Glomerular endothelial cell (primary cell): ENCODE results near the gene SSNA1. TPM values are rescaled to one million over a fixed set of nuclear protein-coding genes. Genes with fewer than 3 reads are reported as not detected.
"Not testable (repeated sequence)": the region's sequence is repeated elsewhere in the genome, so short reads cannot be mapped to it uniquely, and the experiment has no call there.

ENCODE experiments used
- DNase-seq: peaks from one replicate; pipeline ENCODE4 v3.0.0-alpha.2; 2011; ENCODE audit warnings: low read depth, low spot score; ENCODE audit errors: extremely low read depth
- total RNA-seq: library from RNA; depleted of rRNA; stranded (reverse); fragments of >200 nt; gene quantifications from 2 replicates; pipeline ENCODE4 v1.2.3, GENCODE V29; 2015

SSNA1 gene
- total RNA-seq, 1 donor from 2014 or later = 109 TPM

DNA sequence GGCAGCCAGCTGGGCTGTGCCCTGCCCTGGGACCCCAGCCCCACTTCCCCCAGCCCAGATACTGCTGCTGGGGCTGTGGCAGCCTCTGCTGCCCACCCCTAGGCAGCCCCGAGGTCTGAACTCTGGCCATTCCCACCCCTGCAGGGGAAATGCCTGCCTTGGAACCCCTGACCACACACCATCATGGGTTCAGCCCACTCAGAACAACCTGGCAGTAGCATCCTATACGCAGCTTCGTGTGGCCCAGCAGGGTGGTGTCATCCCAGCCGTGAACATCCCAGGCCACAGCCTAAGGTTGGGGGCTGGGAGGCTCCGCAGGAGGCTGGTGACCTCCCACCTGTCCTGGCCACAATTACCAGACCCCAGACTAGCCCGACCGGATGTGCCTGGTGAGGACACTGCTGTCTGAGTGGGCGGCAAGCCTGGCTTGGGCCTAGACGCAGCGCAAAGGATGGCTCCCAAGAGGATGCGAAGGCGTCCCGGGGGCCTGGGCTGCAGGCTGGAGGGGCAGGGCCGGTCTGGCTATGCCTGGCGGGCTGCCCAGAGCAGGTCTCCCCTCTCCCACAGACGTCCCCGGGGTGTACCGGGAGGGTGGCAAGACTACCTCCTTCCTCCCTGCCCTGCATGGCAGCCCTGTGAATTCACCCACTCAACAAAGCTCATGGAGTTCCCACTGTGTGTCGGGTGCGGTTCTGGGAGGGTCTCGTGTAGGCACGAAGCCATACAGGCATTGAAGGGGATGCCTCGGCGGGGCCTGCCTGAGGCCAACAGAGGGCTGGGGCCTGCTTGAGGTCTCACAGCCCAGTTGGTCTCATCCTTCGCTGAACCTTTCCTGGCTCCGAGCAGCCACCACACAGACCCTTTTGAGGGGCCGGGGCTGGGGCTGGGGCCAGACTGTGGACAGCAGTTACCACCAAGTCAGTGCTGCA is 40.8 kb downstream of the SSNA1 start:
- no peak for DNase-seq

DNA sequence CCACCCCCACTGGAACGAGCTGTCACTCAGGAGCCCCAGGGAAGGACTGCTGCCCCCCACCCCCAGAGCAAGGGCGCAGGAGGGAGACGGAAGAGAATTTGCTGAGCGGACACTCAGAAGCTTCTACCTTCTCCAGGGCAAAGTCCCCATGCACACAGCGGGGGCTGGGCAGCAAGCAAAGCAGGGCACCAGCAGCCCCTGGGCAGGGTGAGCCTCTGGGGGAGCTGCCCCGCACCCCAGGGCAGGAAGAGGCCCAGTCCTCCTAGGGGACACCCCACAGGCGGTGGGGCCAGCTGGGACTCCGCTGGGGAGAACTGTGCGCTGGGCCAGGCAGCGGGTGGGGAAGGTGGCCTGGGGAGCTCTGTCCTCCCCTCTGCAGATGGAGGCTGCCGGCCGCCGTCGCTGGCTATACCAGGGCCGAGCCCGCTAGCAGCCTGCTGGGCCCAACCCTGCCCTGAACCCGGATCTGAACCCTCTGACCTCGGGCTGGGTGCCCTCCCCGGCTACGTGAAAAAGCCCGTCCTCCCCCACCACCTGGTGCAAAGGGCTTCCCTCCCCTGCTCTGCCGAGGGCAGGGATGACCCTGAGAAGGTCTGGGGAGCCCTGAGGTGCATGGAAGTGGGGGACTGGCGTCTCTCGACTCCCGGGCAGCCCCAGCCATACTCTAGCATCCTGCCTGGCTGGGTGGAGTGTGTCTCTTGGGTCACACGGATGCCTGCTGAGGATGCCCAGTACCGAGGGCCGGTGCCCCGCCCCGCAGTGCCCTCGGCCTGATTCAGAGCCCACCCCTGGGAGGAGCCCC is 41.6 kb downstream of the SSNA1 start:
- DNase-seq = no peak

DNA sequence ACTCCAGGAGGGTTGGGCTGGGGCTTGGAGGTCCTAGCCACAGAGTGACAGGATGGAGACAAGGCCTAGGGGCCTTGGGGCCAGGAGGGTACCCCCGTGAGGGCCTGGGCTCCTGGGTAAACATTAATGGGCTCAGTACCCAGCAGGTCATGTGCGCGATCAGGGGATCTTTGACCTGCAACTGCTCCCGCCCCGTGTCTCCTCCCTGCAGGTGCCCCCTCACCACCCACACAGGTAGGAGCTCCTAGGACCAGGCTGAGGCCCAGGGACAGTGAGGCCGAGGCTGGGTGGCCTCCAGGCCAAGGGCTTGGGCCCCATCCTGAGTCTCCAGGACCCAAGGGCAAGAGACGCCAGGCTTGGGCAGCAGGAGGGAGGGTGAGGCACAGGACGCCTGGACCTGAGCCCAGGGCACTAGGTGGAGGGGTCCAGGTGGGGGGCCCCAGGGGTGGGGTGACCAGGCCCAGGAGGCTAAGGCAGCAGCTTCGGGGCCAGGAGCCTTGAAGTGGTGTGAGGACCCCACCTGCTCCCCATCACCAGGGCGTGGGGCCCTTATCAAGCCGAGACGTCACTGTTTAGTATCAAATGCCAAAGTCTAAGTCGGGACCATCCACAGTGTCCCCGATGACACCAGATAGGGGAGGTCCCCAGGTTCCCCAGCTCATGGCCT is 42.4 kb downstream of the SSNA1 start, which contains the start of gene SLC34A3:
Gene SLC34A3 (plus strand): TSS at position 197 of the 667 bp plus-strand sequence. CDS start 802 bp downstream, outside the sequence.
- DNase-seq = no peak

DNA sequence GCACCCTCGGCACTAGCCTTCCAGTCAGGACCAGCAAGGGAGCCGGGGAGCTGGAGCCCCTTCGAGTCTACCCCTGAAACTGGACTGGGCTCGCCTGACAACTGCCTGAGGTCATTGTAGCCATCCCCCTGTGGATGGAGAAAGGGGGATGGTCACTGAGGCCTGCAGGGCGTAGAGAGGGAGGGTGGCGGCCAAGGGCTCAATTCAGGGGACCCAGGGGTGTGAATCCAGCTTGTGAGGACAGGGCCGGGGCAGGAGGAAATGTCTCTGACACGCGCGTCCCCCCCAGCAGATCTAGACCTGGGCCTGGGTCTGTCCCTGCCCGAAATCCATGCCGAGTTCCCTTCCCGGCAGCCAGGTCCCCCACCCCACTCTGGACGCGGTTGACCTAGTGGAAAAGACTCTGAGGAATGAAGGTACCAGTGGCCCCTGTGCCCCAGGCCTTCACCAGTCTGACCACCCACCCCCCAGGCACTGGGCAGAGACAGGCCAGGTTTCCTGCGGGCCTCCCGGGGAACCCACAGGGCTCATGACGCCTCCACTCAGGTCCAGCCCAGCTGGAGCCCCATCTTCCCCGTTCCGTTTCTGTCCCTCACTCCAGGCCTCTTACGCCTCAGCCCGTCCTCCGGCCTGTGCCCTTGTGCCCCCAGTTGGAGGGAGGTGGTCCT is 43.0 kb downstream of the SSNA1 start:
- no peak for DNase-seq

DNA sequence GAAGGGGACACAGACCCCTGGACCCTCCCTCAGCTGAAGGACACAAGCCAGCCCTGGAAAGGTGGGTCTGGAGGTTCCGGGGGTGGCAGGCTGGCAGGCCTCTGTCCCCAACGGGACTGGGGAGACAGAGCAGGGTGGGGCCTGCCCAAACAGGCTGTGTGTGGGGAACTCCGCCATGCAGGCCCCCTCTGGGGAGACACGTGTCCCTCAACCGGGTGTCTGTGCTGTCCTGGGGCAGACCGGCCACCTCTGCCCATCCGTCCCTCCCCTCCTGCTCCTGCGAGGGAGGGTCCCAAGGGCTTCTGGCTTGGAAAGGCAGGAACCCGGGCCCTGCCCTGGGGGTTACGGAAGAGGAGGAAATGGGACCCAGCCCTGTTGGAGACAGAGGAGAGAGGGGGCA is 43.6 kb downstream of the SSNA1 start:
- no peak for DNase-seq

DNA sequence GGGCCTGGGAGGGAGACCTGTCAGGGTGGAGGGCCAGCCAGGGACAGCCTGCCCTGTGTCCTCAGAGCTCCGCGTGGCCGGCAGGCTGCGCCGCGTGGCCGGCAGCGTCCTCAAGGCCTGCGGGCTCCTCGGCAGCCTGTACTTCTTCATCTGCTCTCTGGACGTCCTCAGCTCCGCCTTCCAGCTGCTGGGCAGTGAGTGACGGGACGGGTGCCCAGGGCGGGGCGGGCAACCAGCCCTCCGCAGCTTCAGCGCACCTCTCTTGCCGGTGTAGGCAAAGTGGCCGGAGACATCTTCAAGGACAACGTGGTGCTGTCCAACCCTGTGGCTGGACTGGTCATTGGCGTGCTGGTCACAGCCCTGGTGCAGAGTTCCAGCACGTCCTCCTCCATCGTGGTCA is 44.0 kb downstream of the SSNA1 start:
- no peak for DNase-seq

DNA sequence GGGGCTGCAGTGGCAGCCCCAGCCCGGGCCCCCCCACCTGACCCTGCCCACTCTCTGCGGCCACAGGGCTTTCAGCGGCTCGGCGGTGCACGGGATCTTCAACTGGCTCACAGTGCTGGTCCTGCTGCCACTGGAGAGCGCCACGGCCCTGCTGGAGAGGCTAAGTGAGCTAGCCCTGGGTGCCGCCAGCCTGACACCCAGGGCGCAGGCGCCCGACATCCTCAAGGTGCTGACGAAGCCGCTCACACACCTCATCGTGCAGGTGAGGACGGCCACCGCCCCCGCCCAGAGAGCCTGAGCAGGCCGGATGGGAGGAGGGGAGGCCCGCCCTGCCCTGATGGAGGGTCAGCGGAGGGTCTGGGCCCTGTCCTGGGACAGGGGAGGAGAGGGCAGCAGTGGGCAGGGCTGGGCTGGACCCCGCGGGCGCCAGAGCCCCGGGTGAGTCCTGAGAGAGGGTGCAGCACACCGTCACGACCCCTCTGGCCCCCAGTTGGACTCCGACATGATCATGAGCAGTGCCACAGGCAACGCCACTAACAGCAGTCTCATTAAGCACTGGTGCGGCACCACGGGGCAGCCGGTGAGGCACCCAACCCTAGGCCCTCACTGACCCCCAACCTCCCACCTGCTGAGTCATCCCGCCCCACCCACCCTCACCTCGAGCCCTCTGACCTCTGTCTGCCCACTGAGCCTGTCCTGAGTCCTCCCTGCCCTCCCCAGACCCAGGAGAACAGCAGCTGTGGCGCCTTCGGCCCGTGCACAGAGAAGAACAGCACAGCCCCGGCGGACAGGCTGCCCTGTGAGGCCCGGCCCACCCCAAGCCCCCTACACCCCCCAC is 44.9 kb downstream of the SSNA1 start:
- no peak for DNase-seq

DNA sequence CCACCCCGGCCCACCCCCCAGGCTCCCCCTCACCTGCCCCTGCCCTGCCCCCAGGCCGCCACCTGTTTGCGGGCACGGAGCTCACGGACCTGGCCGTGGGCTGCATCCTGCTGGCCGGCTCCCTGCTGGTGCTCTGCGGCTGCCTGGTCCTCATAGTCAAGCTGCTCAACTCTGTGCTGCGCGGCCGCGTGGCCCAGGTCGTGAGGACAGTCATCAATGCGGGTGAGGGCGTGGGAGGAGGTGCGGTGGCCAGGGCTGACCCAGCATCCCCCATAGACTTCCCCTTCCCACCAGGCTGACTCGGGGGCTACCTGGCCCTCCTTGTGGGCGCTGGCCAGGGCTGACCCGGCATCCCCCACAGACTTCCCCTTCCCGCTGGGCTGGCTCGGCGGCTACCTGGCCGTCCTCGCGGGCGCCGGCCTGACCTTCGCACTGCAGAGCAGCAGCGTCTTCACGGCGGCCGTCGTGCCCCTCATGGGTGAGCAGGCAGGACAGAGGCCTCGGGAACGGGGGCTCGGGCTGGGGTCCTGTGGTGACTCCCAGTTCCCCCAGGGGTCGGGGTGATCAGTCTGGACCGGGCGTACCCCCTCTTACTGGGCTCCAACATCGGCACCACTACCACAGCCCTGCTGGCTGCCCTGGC is 45.7 kb downstream of the SSNA1 start:
- no peak for DNase-seq

DNA sequence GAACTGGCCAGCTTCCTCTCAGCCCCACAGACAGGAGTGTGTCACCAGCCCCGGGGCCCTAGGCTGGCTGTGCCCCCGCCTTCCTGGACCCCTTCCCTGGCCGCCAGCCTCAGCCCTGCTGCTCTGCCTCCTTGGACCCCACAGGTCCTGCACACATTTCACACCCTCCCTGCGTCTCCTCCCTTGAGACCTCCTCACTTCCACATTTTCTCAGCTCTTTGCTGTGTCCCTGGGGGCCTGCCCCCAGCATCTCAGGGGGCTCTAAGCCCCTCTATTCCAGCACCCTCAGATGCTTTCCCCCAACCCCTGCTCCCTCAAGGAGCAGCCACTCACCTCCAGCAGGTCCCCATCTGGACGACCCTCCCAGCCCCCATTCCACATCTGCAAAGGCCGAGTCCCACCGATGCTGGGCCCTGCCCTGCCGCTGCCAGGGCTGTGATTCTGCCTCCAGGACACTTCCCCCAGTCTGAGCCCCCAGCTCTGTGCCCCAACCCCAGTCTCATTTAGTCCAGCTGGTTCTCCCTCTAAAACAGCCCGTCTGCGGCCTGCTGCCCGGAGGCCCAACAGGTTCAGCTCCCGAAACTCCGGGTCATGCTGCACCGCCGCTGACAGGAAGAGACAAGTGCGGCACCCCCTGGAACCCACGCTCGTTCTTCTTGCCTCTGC is 46.4 kb downstream of the SSNA1 start:
- no peak for DNase-seq

DNA sequence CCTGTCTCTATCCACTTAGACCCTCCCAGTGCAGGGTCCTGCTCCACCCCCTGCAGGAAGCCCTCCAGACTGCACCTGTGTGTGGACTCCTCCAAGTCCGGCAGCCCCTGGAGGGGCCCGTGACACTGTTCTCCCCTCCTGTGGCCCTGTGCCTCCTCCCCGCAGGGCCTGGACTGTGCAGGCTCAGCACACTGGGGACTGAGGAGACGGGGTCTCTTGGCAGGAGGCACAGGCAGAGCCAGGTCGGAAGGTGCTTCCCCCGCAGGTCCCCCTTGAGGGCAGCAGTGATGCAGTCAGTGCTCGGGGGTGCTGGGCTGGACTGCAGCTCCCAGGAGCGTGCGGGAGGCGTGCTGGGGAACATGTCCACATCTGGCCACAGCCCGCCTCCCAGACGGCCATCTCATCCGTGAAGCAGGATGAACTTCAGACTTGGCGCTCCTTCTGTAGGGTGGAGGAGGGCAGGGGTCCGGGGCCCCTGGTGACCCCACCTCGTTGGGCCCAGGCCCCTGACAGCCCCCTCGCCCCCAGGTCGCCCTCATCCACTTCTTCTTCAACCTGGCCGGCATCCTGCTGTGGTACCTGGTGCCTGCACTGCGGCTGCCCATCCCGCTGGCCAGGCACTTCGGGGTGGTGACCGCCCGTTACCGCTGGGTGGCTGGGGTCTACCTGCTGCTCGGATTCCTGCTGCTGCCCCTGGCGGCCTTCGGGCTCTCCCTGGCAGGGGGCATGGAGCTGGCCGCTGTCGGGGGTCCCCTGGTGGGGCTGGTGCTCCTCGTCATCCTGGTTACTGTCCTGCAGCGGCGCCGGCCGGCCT is 47.2 kb downstream of the SSNA1 start:
- no peak for DNase-seq

DNA sequence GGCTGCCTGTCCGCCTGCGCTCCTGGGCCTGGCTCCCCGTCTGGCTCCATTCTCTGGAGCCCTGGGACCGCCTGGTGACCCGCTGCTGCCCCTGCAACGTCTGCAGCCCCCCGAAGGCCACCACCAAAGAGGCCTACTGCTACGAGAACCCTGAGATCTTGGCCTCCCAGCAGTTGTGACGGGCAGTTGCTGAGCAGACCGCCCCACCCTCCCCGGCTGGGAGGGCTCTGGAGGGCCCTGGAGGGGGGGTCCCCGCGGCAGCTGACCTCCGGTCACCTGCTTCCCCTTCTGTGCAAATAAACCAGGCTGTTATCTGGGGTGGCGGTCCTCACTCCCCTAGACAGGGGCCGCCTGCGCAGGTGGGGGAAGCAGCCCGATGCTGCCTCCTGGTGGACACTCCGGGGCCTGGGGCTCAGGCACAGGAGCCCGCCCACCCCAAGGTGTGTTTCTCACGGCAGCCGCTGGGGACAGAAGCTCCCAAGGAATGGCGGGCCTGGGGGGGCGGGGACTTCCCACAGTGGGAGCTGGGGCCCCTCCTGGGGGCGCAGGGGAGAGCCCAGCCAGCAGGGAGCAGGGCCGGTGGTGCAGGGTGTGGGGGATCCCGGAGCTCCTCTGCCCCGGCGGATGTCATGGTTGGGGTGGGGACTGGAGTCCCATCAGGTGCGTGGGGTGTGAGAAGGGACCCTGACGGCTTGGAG is 47.9 kb downstream of the SSNA1 start:
- no peak for DNase-seq

DNA sequence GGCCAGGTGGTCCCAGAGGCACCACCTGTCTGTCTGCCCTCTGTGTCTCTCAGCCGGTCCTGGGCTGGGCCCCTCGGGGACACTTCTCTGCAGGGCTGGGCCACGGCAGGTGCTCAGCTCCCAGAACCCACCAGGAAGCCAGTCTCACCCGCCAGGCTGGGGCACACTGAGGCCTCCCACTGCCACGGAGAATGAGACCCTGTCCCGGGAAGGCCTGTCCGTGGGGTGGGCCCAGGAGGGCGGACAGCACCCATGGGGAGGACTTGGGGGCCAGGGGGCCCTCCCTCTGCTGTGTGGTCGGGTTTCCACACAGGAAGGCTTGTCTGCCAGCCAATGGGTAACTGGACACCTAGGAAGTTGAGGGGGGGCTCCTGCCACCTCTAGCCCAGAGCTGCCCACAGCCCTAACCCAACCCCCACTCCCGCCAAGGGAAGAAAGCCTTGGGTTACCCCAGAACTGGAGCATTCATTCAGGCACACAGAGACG is 48.5 kb downstream of the SSNA1 start:
- no peak for DNase-seq

DNA sequence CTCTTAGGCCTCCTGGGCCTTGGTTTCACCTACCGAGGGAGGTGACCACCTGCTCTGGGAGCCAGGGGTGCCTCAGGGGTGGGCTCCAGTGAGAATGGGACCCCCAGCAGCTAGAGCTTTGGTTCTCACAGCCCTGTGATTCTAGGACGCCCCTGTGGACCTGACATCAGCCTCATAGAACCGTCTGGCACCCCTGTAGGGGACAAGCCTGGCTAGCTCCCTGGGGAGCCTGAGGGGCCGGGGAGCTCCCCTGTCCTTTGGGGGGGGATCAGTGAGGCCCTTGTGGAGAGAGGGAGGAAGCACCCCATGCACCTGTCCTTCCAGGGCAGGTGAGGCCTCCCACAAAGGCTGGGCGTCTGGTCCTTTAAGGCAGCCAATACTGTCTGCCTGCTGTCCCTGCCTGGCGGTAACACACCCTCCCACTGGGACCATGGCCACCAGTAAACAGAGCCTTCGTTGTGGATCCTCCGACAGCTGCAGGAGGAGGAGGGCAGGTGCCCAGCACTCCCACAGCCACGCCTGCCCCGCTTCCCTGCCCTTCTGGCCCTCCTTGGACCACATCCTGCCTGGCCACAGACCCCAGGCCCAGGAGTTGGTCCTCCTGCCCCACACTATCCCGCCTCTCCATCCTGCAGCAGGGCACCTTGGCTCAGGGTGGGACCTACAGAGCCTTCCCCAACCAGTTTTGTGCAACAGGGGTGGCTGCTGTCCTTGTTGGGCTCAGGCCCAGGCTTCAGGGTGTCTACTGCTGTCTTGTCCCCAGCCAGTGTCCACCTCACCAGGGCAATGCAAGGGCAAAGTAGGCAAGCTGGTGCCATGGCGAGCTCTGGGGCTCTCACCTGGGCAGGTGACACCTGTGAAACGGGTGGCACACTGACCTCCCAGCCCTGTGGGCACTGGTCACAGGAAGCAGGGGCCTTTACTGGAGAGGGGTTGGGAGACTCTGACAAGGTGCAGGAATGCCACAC is 49.6 kb downstream of the SSNA1 start:
- DNase-seq = no peak

DNA sequence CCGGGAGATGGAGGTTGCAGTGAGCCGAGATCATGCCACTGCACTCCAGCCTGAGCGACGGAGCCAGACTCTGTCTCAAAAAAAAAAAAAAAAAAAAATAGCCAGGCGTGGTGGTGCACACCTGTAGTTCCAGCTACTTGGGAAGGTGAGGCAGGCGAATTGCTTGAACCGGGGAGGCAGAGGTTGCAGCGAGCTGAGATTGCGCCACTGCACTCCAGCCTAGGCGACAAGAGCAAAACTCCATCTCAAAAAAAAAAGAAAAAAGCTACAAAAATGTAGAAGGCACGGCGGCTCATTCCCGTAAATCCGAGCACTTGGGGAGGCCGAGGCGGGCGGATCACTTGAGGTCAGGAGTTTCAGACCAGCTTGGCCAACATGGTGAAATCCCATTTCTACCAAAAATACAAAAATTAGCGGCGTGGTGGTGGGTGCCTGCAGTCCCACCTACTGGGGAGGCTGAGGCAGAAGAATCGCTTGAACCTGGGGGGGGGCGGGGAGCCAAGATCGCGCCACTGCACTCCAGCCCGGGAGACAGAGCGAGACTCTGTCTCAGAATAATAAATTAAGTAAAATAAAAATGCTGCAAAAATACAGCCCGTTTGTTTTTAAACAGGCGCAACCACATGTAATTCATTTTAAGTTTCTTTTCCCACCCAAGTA is 51.2 kb downstream of the SSNA1 start:
- not testable (repeated sequence) for DNase-seq
